H1 (cell line): Measurements from ENCODE around the gene C1orf50. TPM values are rescaled to one million over a fixed set of nuclear protein-coding genes. Genes with fewer than 3 reads are reported as not detected.

Experiments
- CTCF ChIA-PET: fragments of 300-600 bp; sonication (Branson Sonifier 250); formaldehyde crosslinking; loops from one replicate; lab custom pipeline; 2021; ENCODE audit not compliant: partially characterized antibody; lab: Charles Lee
- POLR2A ChIA-PET: fragments of 300-600 bp; sonication (Branson Sonifier 250); formaldehyde crosslinking; loops from one replicate; lab custom pipeline; 2021; ENCODE audit warnings: inconsistent platforms; ENCODE audit not compliant: partially characterized antibody; lab: Charles Lee
- DNase-seq, 2 experiments: peaks; one replicate each; pipeline versions ENCODE4 v3.0.0 to v3.0.0-alpha.2; 2010 to 2022; ENCODE audit warnings: low spot score in 2 of 2, low read depth in 1 of 2, mixed read lengths in 1 of 2
- FAIRE-seq: peaks from 2 replicates; lab custom pipeline; 2011; peaks lifted over from hg19 to GRCh38; lab: Jason Lieb, UNC
- H2AFZ ChIP-seq: 2 replicates; pipeline ENCODE4 v1.8.1; 2012; ENCODE audit warnings: low read length, inconsistent platforms
- H2AK5ac ChIP-seq: 2 replicates; pipeline ENCODE4 v1.6.1; 2013; ENCODE audit warnings: low read depth, low read length
- H2BK120ac ChIP-seq: replicated peaks from 2 replicates; pipeline ENCODE3; 2013; ENCODE audit warnings: low read depth, low read length, inconsistent platforms
- H2BK12ac ChIP-seq: 2 replicates; pipeline ENCODE4 v1.6.1; 2013; ENCODE audit warnings: low read depth, low read length
- H2BK15ac ChIP-seq: 2 replicates; pipeline ENCODE4 v1.6.1; 2013; ENCODE audit warnings: low read length
- H2BK20ac ChIP-seq: 2 replicates; pipeline ENCODE4 v1.6.1; 2013; ENCODE audit warnings: low read length
- H2BK5ac ChIP-seq: 2 replicates; pipeline ENCODE4 v1.6.1; 2013; ENCODE audit warnings: low read depth, low read length
- H3K14ac ChIP-seq: 2 replicates; pipeline ENCODE4 v1.6.1; 2013; ENCODE audit warnings: inconsistent platforms; ENCODE audit not compliant: insufficient read length
- H3K18ac ChIP-seq: 2 replicates; pipeline ENCODE4 v1.6.1; 2013; ENCODE audit warnings: low read length; ENCODE audit errors: extremely low read depth
- H3K23ac ChIP-seq: 2 replicates; pipeline ENCODE4 v1.6.1; 2013; ENCODE audit warnings: inconsistent platforms; ENCODE audit not compliant: insufficient read length
- H3K23me2 ChIP-seq: 2 replicates; pipeline ENCODE4 v1.6.1; 2013; ENCODE audit warnings: low read depth, low read length
- H3K27ac ChIP-seq: 2 replicates; pipeline ENCODE4 v1.6.1; 2011; ENCODE audit warnings: low read depth, low read length, inconsistent platforms
- H3K27me3 ChIP-seq, 4 experiments: replicated peaks in 1 of 4; 1 replicate in 1 of 4; 2 replicates in 3 of 4; pipeline versions ENCODE4 v1.6.1 to v1.8.1; 2011 to 2013; ENCODE audit warnings: low read length in 3 of 4, mild to moderate bottlenecking in 3 of 4, inconsistent platforms in 2 of 4, mixed read lengths in 2 of 4, moderate library complexity in 1 of 4; ENCODE audit not compliant: control insufficient read depth in 3 of 4, insufficient read depth in 3 of 4; ENCODE audit errors: extremely low read depth in 1 of 4
- H3K36me3 ChIP-seq, 4 experiments: 2 replicates each; pipeline versions ENCODE4 v1.6.1 to v1.8.1; 2011 to 2013; ENCODE audit warnings: mild to moderate bottlenecking in 4 of 4, low read length in 3 of 4, moderate library complexity in 2 of 4, control low read depth in 1 of 4, inconsistent platforms in 1 of 4; ENCODE audit not compliant: insufficient read depth in 4 of 4, control insufficient read depth in 2 of 4
- H3K4ac ChIP-seq: replicated peaks from 2 replicates; pipeline ENCODE3; 2013; ENCODE audit warnings: low read length, low read depth, mixed read lengths, inconsistent platforms; ENCODE audit not compliant: insufficient read length
- H3K4me1 ChIP-seq, 4 experiments: replicated peaks in 1 of 4; 1 replicate in 1 of 4; 2 replicates in 3 of 4; pipeline versions ENCODE4 v1.6.1 to v1.8.1; 2011 to 2013; ENCODE audit warnings: low read length in 3 of 4, inconsistent platforms in 2 of 4, mixed read lengths in 1 of 4; ENCODE audit not compliant: insufficient read depth in 4 of 4, control insufficient read depth in 3 of 4
- H3K4me2 ChIP-seq, 2 experiments: 2 replicates each; pipeline versions ENCODE4 v1.6.1 to v1.8.1; 2011 to 2013; ENCODE audit warnings: low read depth in 2 of 2, low read length in 2 of 2, control low read depth in 1 of 2, inconsistent platforms in 1 of 2, mild to moderate bottlenecking in 1 of 2; ENCODE audit not compliant: insufficient read depth in 1 of 2
- H3K4me3 ChIP-seq, 4 experiments: fragments of 200-600, 300-600 bp in 1 of 4; sonication (generic), shearing (Covaris generic), sonication (Bioruptor Twin) in 1 of 4; 2 replicates each; pipeline versions ENCODE4 v1.5.1 to v1.8.1; 2011 to 2016; ENCODE audit warnings: low read length in 4 of 4, low read depth in 3 of 4, control low read depth in 2 of 4, inconsistent platforms in 2 of 4, mild to moderate bottlenecking in 2 of 4, mixed read lengths in 1 of 4, moderate library complexity in 1 of 4; ENCODE audit not compliant: insufficient read depth in 2 of 4; ENCODE audit errors: extremely low read depth in 1 of 4
- H3K56ac ChIP-seq: replicated peaks from 2 replicates; pipeline ENCODE3; 2013; ENCODE audit warnings: low read depth, mild to moderate bottlenecking, mixed read lengths, low read length, inconsistent platforms; ENCODE audit not compliant: insufficient read length
- H3K79me1 ChIP-seq: 2 replicates; pipeline ENCODE4 v1.6.1; 2013; ENCODE audit warnings: low read depth, low read length, control low read depth
- H3K79me2 ChIP-seq, 2 experiments: 2 replicates each; pipeline versions ENCODE4 v1.6.1 to v1.8.1; 2012 to 2013; ENCODE audit warnings: low read length in 2 of 2, mild to moderate bottlenecking in 2 of 2, inconsistent platforms in 1 of 2; ENCODE audit not compliant: insufficient read depth in 2 of 2, control insufficient read depth in 1 of 2
- H3K9ac ChIP-seq, 4 experiments: replicated peaks in 1 of 4; 1 replicate in 1 of 4; 2 replicates in 3 of 4; pipeline versions ENCODE4 v1.6.1 to v1.8.1; 2011 to 2013; ENCODE audit warnings: low read depth in 3 of 4, low read length in 3 of 4, control low read depth in 2 of 4, mild to moderate bottlenecking in 2 of 4, moderate library complexity in 2 of 4, inconsistent platforms in 1 of 4; ENCODE audit errors: extremely low read depth in 1 of 4
- H3K9me3 ChIP-seq, 2 experiments: 2 replicates each; pipeline versions ENCODE4 v1.6.1 to v1.8.1; 2012 to 2013; ENCODE audit warnings: mild to moderate bottlenecking in 2 of 2, moderate library complexity in 2 of 2, control low read depth in 1 of 2, inconsistent platforms in 1 of 2, low read depth in 1 of 2, low read length in 1 of 2, mixed read lengths in 1 of 2; ENCODE audit not compliant: insufficient read depth in 2 of 2
- H4K20me1 ChIP-seq, 2 experiments: replicated peaks in 1 of 2; 2 replicates each; pipeline versions ENCODE3 to v1.8.1; 2011 to 2013; ENCODE audit warnings: inconsistent platforms in 2 of 2, low read length in 2 of 2, mild to moderate bottlenecking in 1 of 2; ENCODE audit not compliant: insufficient read depth in 2 of 2, control insufficient read depth in 1 of 2
- H4K5ac ChIP-seq: 2 replicates; pipeline ENCODE4 v1.6.1; 2013; ENCODE audit warnings: low read length, low read depth, mixed read lengths, inconsistent platforms; ENCODE audit not compliant: insufficient read length
- H4K8ac ChIP-seq: 2 replicates; pipeline ENCODE4 v1.8.0; 2013; ENCODE audit warnings: mild to moderate bottlenecking, moderate library complexity, low read length, inconsistent platforms; ENCODE audit not compliant: insufficient read depth; ENCODE audit errors: extremely low read depth
- H4K91ac ChIP-seq: replicated peaks from 2 replicates; pipeline ENCODE3; 2013; ENCODE audit warnings: low read length, mixed read lengths, inconsistent platforms; ENCODE audit not compliant: insufficient read length
- CEBPB ChIP-seq: IDR thresholded peaks from 2 replicates; pipeline ENCODE4 v1.6.1; 2012; ENCODE audit warnings: low read depth, low read length
- CHD2 ChIP-seq: IDR thresholded peaks from 2 replicates; pipeline ENCODE4 v1.6.1; 2012; ENCODE audit warnings: low read length, improper control_type of control experiment
- EZH2 ChIP-seq: fragments of 200-600 bp; sonication (generic); IDR thresholded peaks from 2 replicates; pipeline ENCODE4 v1.7.1; 2012; ENCODE audit warnings: low read depth, mild to moderate bottlenecking, moderate library complexity, low read length, inconsistent platforms; ENCODE audit not compliant: severe bottlenecking
- KDM4A ChIP-seq: IDR thresholded peaks from one replicate; pipeline ENCODE4 v1.7.1; 2012; ENCODE audit warnings: low read depth, mild to moderate bottlenecking, moderate library complexity, low read length, inconsistent platforms; ENCODE audit not compliant: severe bottlenecking
- MAFK ChIP-seq: IDR thresholded peaks from 2 replicates; pipeline ENCODE4 v1.6.1; 2012; ENCODE audit warnings: low read depth, mild to moderate bottlenecking, improper control_type of control experiment, low read length
- NANOG ChIP-seq: IDR thresholded peaks from 2 replicates; pipeline ENCODE4 v1.6.1; 2011; ENCODE audit warnings: low read length, low read depth, mild to moderate bottlenecking, inconsistent platforms; ENCODE audit not compliant: insufficient read depth, poor library complexity, severe bottlenecking
- NRF1 ChIP-seq: IDR thresholded peaks from 2 replicates; pipeline ENCODE4 v1.6.1; 2011; ENCODE audit warnings: mild to moderate bottlenecking, low read depth, low read length, improper control_type of control experiment
- POLR2A ChIP-seq, 2 experiments: IDR thresholded peaks; 1 replicate in 1 of 2; 2 replicates in 1 of 2; pipeline ENCODE4 v1.6.1; 2011; ENCODE audit warnings: low read depth in 2 of 2, low read length in 2 of 2, mild to moderate bottlenecking in 2 of 2; ENCODE audit errors: control extremely low read depth in 1 of 2
- SIN3A ChIP-seq, 2 experiments: IDR thresholded peaks in 1 of 2; conservative IDR thresholded peaks in 1 of 2; 2 replicates each; pipeline ENCODE4 v1.6.1; 2011 to 2012; ENCODE audit warnings: low read length in 2 of 2, improper control_type of control experiment in 1 of 2, low read depth in 1 of 2, mild to moderate bottlenecking in 1 of 2
- SP4 ChIP-seq: IDR thresholded peaks from 2 replicates; pipeline ENCODE4 v1.6.1; 2012; ENCODE audit warnings: low read length, inconsistent platforms
- TAF1 ChIP-seq: IDR thresholded peaks from 2 replicates; pipeline ENCODE4 v1.6.1; 2011; ENCODE audit warnings: mild to moderate bottlenecking, low read depth, low read length
- WGBS, 2 experiments: shearing (Covaris generic) in 1 of 2; methylation state at CpG; one replicate each; pipeline versions ENCODE4 v1.1.6 to v1.1.7; 2013 to 2015; ENCODE audit warnings: low lambda C conversion rate in 2 of 2, mixed read lengths in 2 of 2, inconsistent platforms in 1 of 2, low coverage in 1 of 2, missing lambda C conversion rate in 1 of 2; ENCODE audit not compliant: insufficient replicate concordance in 2 of 2, insufficient coverage in 1 of 2, insufficient read length in 1 of 2; ENCODE audit errors: extremely low coverage in 1 of 2, missing lambda C conversion rate in 1 of 2; 5-methylcytosine and 5-hydroxymethylcytosine counted together
- polyA plus RNA-seq, 7 experiments: library from polyadenylated mRNA; depleted of rRNA in 3 of 7; stranded (reverse) in 5 of 7; unstranded in 2 of 7; fragments of >200 nt in 5 of 7; fragments of 200-250 nt in 2 of 7; gene quantifications; 1 replicate in 5 of 7; 2 replicates in 1 of 7; 4 replicates in 1 of 7; pipeline versions ENCODE4 v1.2.1 to v1.2.3, GENCODE V29; 2011 to 2013; ENCODE audit warnings: missing spikeins in 2 of 7, mixed read lengths in 2 of 7
- total RNA-seq: library from RNA; stranded (reverse); fragmentation: NEBNext Ultra II Directional; extraction: Animal tissue kit (Norgen Biotek cat#: 25700); gene quantifications from 2 replicates; pipeline ENCODE4 v1.2.1, GENCODE V29; 2021
- TF ChIP-seq, protein P1 (sequence below), 3 experiments: IDR thresholded peaks; 1 replicate in 2 of 3; 2 replicates in 1 of 3; pipeline versions ENCODE4 v1.5.1 to v1.6.1; 2011; ENCODE audit warnings: low read length in 3 of 3, mild to moderate bottlenecking in 3 of 3, inconsistent platforms in 2 of 3, low read depth in 1 of 3, moderate library complexity in 1 of 3; ENCODE audit not compliant: insufficient read depth in 1 of 3; ENCODE audit errors: control extremely low read depth in 1 of 3

The C1orf50 gene
- total and polyA plus RNA-seq, 2 of the 8 experiments (the other 6 are each of a cell fraction or from before 2014, with no cell fraction given), result 3.2 to 7.1 TPM

DNA sequence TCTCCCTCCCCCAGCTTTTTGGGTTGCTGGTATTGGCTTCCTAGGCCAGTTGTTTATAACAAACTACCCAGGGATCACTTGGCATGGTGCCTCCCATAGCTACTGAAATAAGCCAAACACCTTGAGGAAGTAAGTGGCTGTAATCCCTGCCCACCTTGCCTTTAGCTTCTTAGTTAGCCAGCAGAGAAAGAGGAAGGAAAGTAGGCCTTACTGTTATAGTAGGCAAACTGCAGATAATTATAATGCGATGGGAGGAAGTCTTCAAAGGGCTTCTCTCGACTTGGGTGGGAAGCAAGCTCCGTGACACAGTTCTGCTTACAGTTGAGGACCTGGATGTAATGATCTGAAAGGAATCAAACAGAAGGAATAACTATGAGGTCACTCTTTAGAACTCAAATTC lies 8.4 kb upstream of the C1orf50 start:
- Histone ChIP-seq H2BK15ac (no peak overlapping the region), H3K27me3 (no peaks in the 10 kb centered on the region), H2BK12ac (no peak overlapping the region), H3K4me1 (no peaks in the 10 kb centered on the region), H3K23me2 (no peaks in the 10 kb centered on the region), H4K8ac (no peak overlapping the region), H2BK120ac (no peak overlapping the region), H2BK20ac (no peak overlapping the region), H3K79me1 (no peaks in the 10 kb centered on the region), H4K91ac (no peak overlapping the region), H3K4me3 (no peak overlapping the region), H3K9ac (no peak overlapping the region), H4K5ac (no peak overlapping the region), H2AK5ac (no peak overlapping the region), H3K4ac (no peak overlapping the region), H4K20me1 (no peaks in the 10 kb centered on the region), H3K14ac (no peak overlapping the region), H2BK5ac (no peak overlapping the region), H3K56ac (no peak overlapping the region), H3K79me2 (no peaks in the 10 kb centered on the region), H3K4me2 (no peak overlapping the region), H2AFZ (no peak overlapping the region), H3K27ac (no peak overlapping the region), H3K23ac (no peak overlapping the region), H3K18ac (no peak overlapping the region), H3K36me3 (peaks cover 8 to 46% (median 34%) of the 10 kb centered on the region in 4 experiments; a peak in 7 of 8 replicates), H3K9me3 (no peaks in the 10 kb centered on the region)
- WGBS, 2 experiments, result 90% methylated on average over 3 of the region's 3 CpGs; no CpG with 5 or more reads in 1 of the 2 experiments
- FAIRE-seq (no peak), DNase-seq (no peak)
- CTCF ChIA-PET, result interaction anchor here (0.9 to 6.8 kb wide), 8 partner anchors 14 to 314 kb away, joined by 3 to 77 read pairs (median 6); partner anchors contain the start of gene CLDN19
- POLR2A ChIA-PET, result interaction anchor here (1.8 kb wide), 1 partner anchor 76 kb away, joined by 9 read pairs; the partner anchor contains the start of gene YBX1
- TF ChIP-seq, protein P1, sequence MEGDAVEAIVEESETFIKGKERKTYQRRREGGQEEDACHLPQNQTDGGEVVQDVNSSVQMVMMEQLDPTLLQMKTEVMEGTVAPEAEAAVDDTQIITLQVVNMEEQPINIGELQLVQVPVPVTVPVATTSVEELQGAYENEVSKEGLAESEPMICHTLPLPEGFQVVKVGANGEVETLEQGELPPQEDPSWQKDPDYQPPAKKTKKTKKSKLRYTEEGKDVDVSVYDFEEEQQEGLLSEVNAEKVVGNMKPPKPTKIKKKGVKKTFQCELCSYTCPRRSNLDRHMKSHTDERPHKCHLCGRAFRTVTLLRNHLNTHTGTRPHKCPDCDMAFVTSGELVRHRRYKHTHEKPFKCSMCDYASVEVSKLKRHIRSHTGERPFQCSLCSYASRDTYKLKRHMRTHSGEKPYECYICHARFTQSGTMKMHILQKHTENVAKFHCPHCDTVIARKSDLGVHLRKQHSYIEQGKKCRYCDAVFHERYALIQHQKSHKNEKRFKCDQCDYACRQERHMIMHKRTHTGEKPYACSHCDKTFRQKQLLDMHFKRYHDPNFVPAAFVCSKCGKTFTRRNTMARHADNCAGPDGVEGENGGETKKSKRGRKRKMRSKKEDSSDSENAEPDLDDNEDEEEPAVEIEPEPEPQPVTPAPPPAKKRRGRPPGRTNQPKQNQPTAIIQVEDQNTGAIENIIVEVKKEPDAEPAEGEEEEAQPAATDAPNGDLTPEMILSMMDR (IDR thresholded peaks at IDR 0.05; ENCODE audit: control extremely low read depth in 1 of 3, insufficient read depth in 1 of 3, low read depth in 1 of 3, low read length in 3 of 3), result no peak
- no peak for TF ChIP-seq KDM4A
- no peak for TF ChIP-seq CEBPB
- no peak for TF ChIP-seq SIN3A (conservative IDR thresholded peaks at IDR 0.05 in 1 of 2, IDR thresholded peaks at IDR 0.05 in 1 of 2; ENCODE audit: low read depth in 1 of 2, low read length in 2 of 2)
- TF ChIP-seq NRF1, result no peak
- no peak for TF ChIP-seq TAF1
- TF ChIP-seq MAFK, result no peak
- TF ChIP-seq EZH2, result no peak
- no peak for TF ChIP-seq SP4
- TF ChIP-seq POLR2A (IDR thresholded peaks at IDR 0.05; ENCODE audit: control extremely low read depth in 1 of 2, low read depth in 2 of 2, low read length in 2 of 2), result no peak
- TF ChIP-seq CHD2, result no peak
- no peak for TF ChIP-seq NANOG
